A673 (cell line): Measurements from ENCODE around the gene MAML2. TPM values are rescaled to one million over a fixed set of nuclear protein-coding genes. Genes with fewer than 3 reads are reported as not detected.

ENCODE experiments used
- BruUV-seq: library from RNA; stranded (reverse); fragments of 400-500 nt; replicated peaks from 2 replicates; lab custom pipeline; 2021; lab: Mats Ljungman, UMichigan
- CTCF ChIA-PET: fragments of 300-600 bp; sonication (Branson Sonifier 250); formaldehyde crosslinking; loops from one replicate; lab custom pipeline; 2022; ENCODE audit warnings: antibody characterized with exemption; lab: Charles Lee
- POLR2A ChIA-PET: fragments of 300-600 bp; sonication (Branson Sonifier 250); formaldehyde crosslinking; loops from one replicate; lab custom pipeline; 2022; ENCODE audit warnings: antibody characterized with exemption; ENCODE audit not compliant: low non-redundant PET; lab: Charles Lee
- DNase-seq: peaks from one replicate; pipeline ENCODE4 v3.0.0-alpha.2; 2015; ENCODE audit warnings: low spot score
- H3K27ac ChIP-seq: fragments of 200-600 bp; sonication (generic); 2 replicates; pipeline ENCODE4 v1.5.1; 2016; ENCODE audit warnings: mixed run types, low read depth, mild to moderate bottlenecking, mixed read lengths, antibody characterized with exemption, low read length; ENCODE audit not compliant: poor library complexity, severe bottlenecking
- H3K27me3 ChIP-seq: fragments of 200-600 bp; sonication (generic); replicated peaks from 2 replicates; pipeline ENCODE4 v1.6.1; 2017; ENCODE audit warnings: mixed run types, low read depth, mild to moderate bottlenecking, mixed read lengths, antibody characterized with exemption, low read length; ENCODE audit not compliant: insufficient read depth, poor library complexity
- H3K36me3 ChIP-seq: fragments of 200-600 bp; sonication (generic); 2 replicates; pipeline ENCODE4 v1.6.1; 2016; ENCODE audit warnings: mixed run types, mild to moderate bottlenecking, mixed read lengths, antibody characterized with exemption, low read length; ENCODE audit not compliant: insufficient read depth, poor library complexity, severe bottlenecking
- H3K4me1 ChIP-seq: fragments of 200-600 bp; sonication (generic); 2 replicates; pipeline ENCODE4 v1.6.1; 2017; ENCODE audit warnings: mixed run types, mild to moderate bottlenecking, mixed read lengths, antibody characterized with exemption, low read length; ENCODE audit not compliant: insufficient read depth, poor library complexity, severe bottlenecking
- H3K4me3 ChIP-seq: fragments of 200-600 bp; sonication (generic); 2 replicates; pipeline ENCODE4 v1.5.1; 2016; ENCODE audit warnings: low read depth, mixed run types, mild to moderate bottlenecking, mixed read lengths, low read length; ENCODE audit not compliant: poor library complexity, severe bottlenecking
- H3K9me3 ChIP-seq: fragments of 200-600 bp; sonication (generic); 2 replicates; pipeline ENCODE4 v1.6.1; 2016; ENCODE audit warnings: mixed run types, low read depth, mild to moderate bottlenecking, mixed read lengths, antibody characterized with exemption, low read length; ENCODE audit not compliant: poor library complexity, severe bottlenecking
- CTCF ChIP-seq: fragments of 300-800, 200-600 bp; sonication (generic); conservative IDR thresholded peaks from 2 replicates; pipeline ENCODE4 v1.5.1; 2017; ENCODE audit warnings: low read depth, mild to moderate bottlenecking, antibody characterized with exemption, low read length, moderate library complexity, mixed read lengths
- EZH2 ChIP-seq: fragments of 200-600 bp; sonication (generic); IDR thresholded peaks from 2 replicates; pipeline ENCODE4 v1.6.1; 2017; ENCODE audit warnings: borderline replicate concordance, low read depth, mild to moderate bottlenecking, mixed read lengths, antibody characterized with exemption, low read length; ENCODE audit not compliant: poor library complexity, severe bottlenecking
- intact Hi-C: fragments of 100-400 bp; cut with micrococcal nuclease; formaldehyde crosslinking; loops from one replicate; pipeline ENCODE4 v1.10.0; 2022; ENCODE audit not compliant: unreplicated experiment
- total RNA-seq: library from RNA; stranded (reverse); gene quantifications from 2 replicates; pipeline ENCODE4 v1.2.3, GENCODE V29; 2021

Gene MAML2
- total RNA-seq, 1 experiment from 2014 or later = 6.4 TPM

DNA sequence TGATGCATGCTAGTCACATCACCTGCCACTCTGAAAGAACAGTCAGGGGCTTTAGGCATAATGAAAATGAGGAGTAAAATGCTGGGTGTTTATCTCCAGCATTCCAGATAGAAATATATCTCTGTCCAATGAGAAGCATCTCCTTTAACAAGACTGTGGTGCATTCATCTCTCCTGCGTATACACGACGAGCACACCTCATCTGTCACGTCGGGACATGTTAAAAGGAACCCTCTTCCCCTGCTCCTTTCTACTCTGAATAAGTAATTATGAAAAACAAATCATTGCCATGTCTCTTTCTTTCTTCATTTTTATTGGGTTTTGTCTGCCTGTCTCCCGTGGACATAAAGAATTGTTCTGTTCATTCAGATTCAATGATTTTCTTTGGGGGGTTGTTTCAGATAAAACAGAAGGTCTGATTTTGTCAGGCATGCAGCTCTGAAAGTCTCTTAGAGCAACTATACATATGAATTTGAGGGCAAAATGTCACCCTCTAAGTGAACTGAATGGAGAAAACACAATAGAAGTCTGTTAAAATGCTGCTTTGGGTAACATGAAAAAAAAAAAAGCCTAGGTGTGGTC, 195.0 kb downstream of the MAML2 start:
- no peak overlapping the region for H3K27ac ChIP-seq
- peaks cover 60% of the 10 kb centered on the region for H3K4me1 ChIP-seq
- DNase-seq = no peak
- H3K27me3 ChIP-seq = no peaks in the 10 kb centered on the region
- ChIA-PET POLR2A (no interaction called here), CTCF (no interaction called here)
- no peak overlapping the region for H3K4me3 ChIP-seq
- TF ChIP-seq CTCF (no peak), EZH2 (no peak)
- H3K9me3 ChIP-seq = no peaks in the 10 kb centered on the region
- H3K36me3 ChIP-seq = no peaks in the 10 kb centered on the region
- no TSS peak for BruUV-seq
- intact Hi-C loops = loop anchor here (2.0 kb wide), 1 partner anchor 85 kb away; no protein-coding TSS in a partner anchor

GRCh38 chr11:96147186-96147585, 195.8 kb downstream of the MAML2 start:
- BruUV-seq = no TSS peak
- H3K27me3 ChIP-seq = no peaks in the 10 kb centered on the region
- POLR2A ChIA-PET = no interaction called here
- no peaks in the 10 kb centered on the region for H3K36me3 ChIP-seq
- H3K27ac ChIP-seq = no peak overlapping the region
- peaks cover 69% of the 10 kb centered on the region for H3K4me1 ChIP-seq
- peak; percentile 58 for DNase-seq
- no peaks in the 10 kb centered on the region for H3K9me3 ChIP-seq
- H3K4me3 ChIP-seq = no peak overlapping the region
- TF ChIP-seq EZH2 (no peak), CTCF (no peak)
- CTCF ChIA-PET = interaction anchor here (0.7 kb wide), 1 partner anchor 196 kb away, joined by 3 read pairs; the partner anchor contains the start of gene MAML2
- intact Hi-C loops = loop anchor here (2.0 kb wide), 1 partner anchor 84 kb away; no protein-coding TSS in a partner anchor

DNA sequence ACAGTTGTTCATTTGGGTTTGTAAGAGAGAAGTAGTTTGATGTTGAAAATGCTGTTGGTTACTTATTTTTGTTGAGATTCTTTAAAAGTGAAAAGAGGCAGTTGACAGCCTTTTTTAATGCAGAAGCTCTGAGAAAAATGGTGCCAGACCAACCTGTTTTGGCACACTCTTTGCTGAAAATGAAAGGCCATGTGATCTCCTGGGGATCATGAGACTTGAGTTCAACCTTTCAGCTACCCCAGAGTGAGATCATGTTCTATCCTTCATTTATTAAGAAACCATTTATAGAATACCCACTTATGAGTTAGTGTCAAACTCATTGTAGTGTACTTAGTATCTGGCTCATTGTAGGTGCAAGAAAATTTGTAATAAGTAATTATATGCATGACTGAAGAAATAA, 196.2 kb downstream of the MAML2 start:
- H3K9me3 ChIP-seq = no peaks in the 10 kb centered on the region
- TF ChIP-seq CTCF (no peak), EZH2 (no peak)
- ChIA-PET CTCF (interaction anchor here (0.7 kb wide), 1 partner anchor 197 kb away, joined by 3 read pairs; the partner anchor contains the start of gene MAML2), POLR2A (no interaction called here)
- no TSS peak for BruUV-seq
- no peak overlapping the region for H3K27ac ChIP-seq
- no peak overlapping the region for H3K4me3 ChIP-seq
- no peaks in the 10 kb centered on the region for H3K27me3 ChIP-seq
- intact Hi-C loops = loop anchor here (2.0 kb wide), 1 partner anchor 84 kb away; no protein-coding TSS in a partner anchor
- peaks cover 73% of the 10 kb centered on the region for H3K4me1 ChIP-seq
- DNase-seq = peak; percentile 47
- H3K36me3 ChIP-seq = no peaks in the 10 kb centered on the region
